ENCODE data around the gene MINDY4B. TPM values are rescaled to one million over a fixed set of nuclear protein-coding genes. Genes with fewer than 3 reads are reported as not detected.

MINDY4B gene
- total and polyA plus RNA-seq, 12 donors: 0.71 to 2.9 (median 1.4) TPM; not detected in 7

DNA sequence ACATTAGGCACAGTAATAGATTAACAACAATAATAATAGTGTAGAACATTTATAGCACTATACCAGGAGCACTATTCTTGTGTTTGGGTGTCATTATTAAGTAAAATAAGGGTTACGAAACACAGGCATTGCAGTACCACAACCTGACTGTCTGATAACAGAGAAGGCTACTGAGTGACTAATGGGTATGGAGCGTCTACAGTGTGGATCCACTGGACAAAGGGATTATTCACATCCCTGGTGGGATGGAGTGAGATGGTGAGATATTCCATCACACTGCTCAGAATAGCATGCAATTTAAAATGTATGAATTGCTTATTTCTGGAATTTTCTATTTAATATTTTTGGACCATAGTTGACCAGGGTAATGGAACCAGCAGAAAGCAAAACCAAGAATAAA, 18.2 kb downstream of the MINDY4B start:
- Histone ChIP-seq H3K9me3 (replicated peaks in 1 of 3) (no peaks in the 10 kb centered on the region), H3K4me3 (no peak overlapping the region), H3K27me3 (no peaks in the 10 kb centered on the region), H3K27ac (no peak overlapping the region), H3K4me1 (replicated peaks in 1 of 2) (no peaks in the 10 kb centered on the region), H3K36me3 (replicated peaks in 1 of 2) (no peaks in the 10 kb centered on the region)
- intact Hi-C loops (cut with DNase I): no loop called here
- TF ChIP-seq CTCF (IDR thresholded peaks at IDR 0.05): no peak
- no peak for DNase-seq
- WGBS, 4 donors: 64 to 81% (median 74%) methylated on average over 2 of the region's 2 CpGs

DNA sequence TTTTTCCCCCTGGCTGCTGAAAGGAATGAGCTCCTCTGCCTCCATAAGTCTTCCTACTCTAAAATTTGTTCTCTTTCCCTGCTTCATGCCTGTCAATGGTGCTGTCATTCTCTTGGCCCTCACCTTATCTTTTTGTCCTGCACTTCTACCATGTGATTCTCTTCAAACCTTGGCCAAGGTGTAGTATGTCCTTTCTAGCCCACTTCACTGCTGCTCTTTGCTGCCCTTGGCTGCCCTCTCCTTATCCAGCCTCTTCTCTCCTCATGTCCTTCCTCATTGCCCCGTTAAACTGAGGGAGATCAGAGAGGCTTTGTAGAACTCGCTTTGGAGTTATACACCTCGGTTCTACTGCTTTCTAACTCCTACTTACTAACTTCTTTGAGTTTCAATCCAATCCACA, 19.7 kb downstream of the MINDY4B start:
- DNase-seq: no peak
- Histone ChIP-seq H3K36me3 (replicated peaks in 1 of 2) (no peaks in the 10 kb centered on the region), H3K9me3 (replicated peaks in 1 of 3) (no peaks in the 10 kb centered on the region), H3K4me3 (no peak overlapping the region), H3K27me3 (no peaks in the 10 kb centered on the region), H3K27ac (no peak overlapping the region), H3K4me1 (replicated peaks in 1 of 2) (no peaks in the 10 kb centered on the region)
- intact Hi-C loops (cut with DNase I): no loop called here
- WGBS, 4 donors: 60 to 79% (median 65%) methylated on average over 3 of the region's 3 CpGs
- TF ChIP-seq POLR2A (IDR thresholded peaks at IDR 0.05): no peak
- no peak for TF ChIP-seq CTCF (IDR thresholded peaks at IDR 0.05)

DNA sequence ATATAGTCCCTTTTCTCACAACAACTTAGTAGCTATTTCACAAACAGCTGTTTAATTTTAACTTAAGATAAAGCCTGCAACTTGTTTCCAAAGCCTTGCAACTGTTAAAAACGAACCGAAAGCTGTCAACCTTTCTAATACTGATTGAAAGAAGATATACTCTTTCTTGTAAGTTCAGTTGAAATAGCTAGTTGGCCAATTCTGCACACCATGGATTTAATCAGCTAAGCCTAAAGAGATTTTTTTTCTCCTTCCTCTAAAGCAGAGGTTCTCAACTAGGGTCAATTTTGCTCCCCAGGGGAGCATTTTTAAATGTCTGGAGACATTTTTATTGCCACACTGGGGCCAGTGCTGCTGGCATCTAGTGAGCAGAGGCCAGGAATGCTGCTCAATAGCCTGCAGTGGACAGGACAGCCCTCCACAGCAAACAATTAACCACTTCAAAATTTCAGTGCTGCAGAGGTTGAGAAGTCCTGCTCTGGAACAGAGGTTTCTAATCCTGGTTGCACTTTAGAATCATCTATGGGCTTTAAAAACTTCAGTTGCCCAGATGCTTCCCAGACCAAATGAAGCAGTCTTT, 26.2 kb downstream of the MINDY4B start:
- Histone ChIP-seq H3K27me3 (no peaks in the 10 kb centered on the region), H3K27ac (no peak overlapping the region), H3K36me3 (replicated peaks in 1 of 2) (no peaks in the 10 kb centered on the region), H3K9me3 (replicated peaks in 1 of 3) (no peaks in the 10 kb centered on the region), H3K4me1 (replicated peaks in 1 of 2) (no peaks in the 10 kb centered on the region), H3K4me3 (no peak overlapping the region)
- intact Hi-C loops (cut with DNase I): no loop called here
- 66 to 84% (median 72%) methylated on average over 2 of the region's 2 CpGs for WGBS, 4 donors
- no peak for TF ChIP-seq CTCF (IDR thresholded peaks at IDR 0.05)
- TF ChIP-seq POLR2A (IDR thresholded peaks at IDR 0.05): no peak
- DNase-seq: no peak

GRCh38 chr3:150878290-150878689, 26.9 kb downstream of the MINDY4B start:
- TF ChIP-seq POLR2A (IDR thresholded peaks at IDR 0.05): no peak
- no peak for TF ChIP-seq CTCF (IDR thresholded peaks at IDR 0.05)
- Histone ChIP-seq H3K27me3 (no peaks in the 10 kb centered on the region), H3K4me3 (no peak overlapping the region), H3K4me1 (replicated peaks in 1 of 2) (no peaks in the 10 kb centered on the region), H3K27ac (no peak overlapping the region), H3K36me3 (replicated peaks in 1 of 2) (no peaks in the 10 kb centered on the region), H3K9me3 (replicated peaks in 1 of 3) (no peaks in the 10 kb centered on the region)
- intact Hi-C loops (cut with DNase I): no loop called here
- WGBS, 4 donors: 84 to 86% (median 85%) methylated on average over 1 of the region's 1 CpG
- no peak for DNase-seq
